H9 (cell line): Measurements from ENCODE around the gene KCNJ15. TPM values are rescaled to one million over a fixed set of nuclear protein-coding genes. Genes with fewer than 3 reads are reported as not detected.
A peak's percentile ranks its signal among the peaks of the same experiment; 100 is the strongest.

ENCODE experiments used
- DNase-seq: peaks from one replicate; pipeline ENCODE4 v3.0.0-alpha.2; 2017
- H2AFZ ChIP-seq: one replicate; pipeline ENCODE4 v1.6.1; 2013; ENCODE audit warnings: mild to moderate bottlenecking, low read length, control low read depth, moderate library complexity
- H2AK5ac ChIP-seq: 2 replicates; pipeline ENCODE4 v1.6.1; 2013; ENCODE audit warnings: low read length, control low read depth, mixed read lengths; ENCODE audit not compliant: insufficient read length
- H2BK120ac ChIP-seq: one replicate; pipeline ENCODE4 v1.6.1; 2013; ENCODE audit warnings: low read depth, mild to moderate bottlenecking, low read length, control low read depth, inconsistent platforms; ENCODE audit not compliant: poor library complexity, severe bottlenecking
- H2BK12ac ChIP-seq: 2 replicates; pipeline ENCODE4 v1.6.1; 2013; ENCODE audit warnings: low read length, control low read depth, mixed read lengths, low read depth; ENCODE audit not compliant: insufficient read length
- H2BK15ac ChIP-seq: 2 replicates; pipeline ENCODE4 v1.6.1; 2013; ENCODE audit warnings: low read depth, low read length, control low read depth
- H2BK20ac ChIP-seq: one replicate; pipeline ENCODE4 v1.6.1; 2013; ENCODE audit warnings: low read depth, mild to moderate bottlenecking, low read length, control low read depth, inconsistent platforms; ENCODE audit not compliant: poor library complexity, severe bottlenecking
- H2BK5ac ChIP-seq: 2 replicates; pipeline ENCODE4 v1.6.1; 2013; ENCODE audit warnings: low read length, control low read depth, mixed read lengths; ENCODE audit not compliant: insufficient read length
- H3K14ac ChIP-seq: 2 replicates; pipeline ENCODE4 v1.6.1; 2013; ENCODE audit warnings: low read length, control low read depth; ENCODE audit not compliant: insufficient read depth
- H3K18ac ChIP-seq: 2 replicates; pipeline ENCODE4 v1.6.1; 2013; ENCODE audit warnings: low read depth, mild to moderate bottlenecking, mixed read lengths, low read length, control low read depth; ENCODE audit not compliant: insufficient read length
- H3K23ac ChIP-seq: 2 replicates; pipeline ENCODE4 v1.6.1; 2013; ENCODE audit warnings: low read length, control low read depth, mixed read lengths, low read depth; ENCODE audit not compliant: insufficient read length
- H3K23me2 ChIP-seq: 2 replicates; pipeline ENCODE4 v1.6.1; 2013; ENCODE audit warnings: low read depth, mild to moderate bottlenecking, mixed read lengths, low read length, control low read depth; ENCODE audit not compliant: insufficient read length, poor library complexity, severe bottlenecking
- H3K27ac ChIP-seq: 2 replicates; pipeline ENCODE4 v1.5.1; 2013; ENCODE audit warnings: low read length, control low read depth, mixed read lengths, low read depth; ENCODE audit not compliant: insufficient read length
- H3K27me3 ChIP-seq: 2 replicates; pipeline ENCODE4 v1.6.1; 2013; ENCODE audit warnings: low read length, control low read depth, inconsistent platforms; ENCODE audit not compliant: insufficient read depth
- H3K4ac ChIP-seq: 2 replicates; pipeline ENCODE4 v1.6.1; 2013; ENCODE audit warnings: low read depth, mild to moderate bottlenecking, control low read depth, inconsistent platforms, low read length, moderate library complexity
- H3K4me1 ChIP-seq: 2 replicates; pipeline ENCODE4 v1.6.1; 2013; ENCODE audit warnings: low read length, control low read depth, inconsistent platforms; ENCODE audit not compliant: insufficient read depth
- H3K4me2 ChIP-seq: 2 replicates; pipeline ENCODE4 v1.6.1; 2013; ENCODE audit warnings: low read length, control low read depth, mixed read lengths; ENCODE audit not compliant: insufficient read length, insufficient read depth
- H3K56ac ChIP-seq: 2 replicates; pipeline ENCODE4 v1.6.1; 2013; ENCODE audit warnings: low read depth, mild to moderate bottlenecking, mixed read lengths, low read length, control low read depth; ENCODE audit not compliant: insufficient read length
- H3K79me1 ChIP-seq: 2 replicates; pipeline ENCODE4 v1.6.1; 2013; ENCODE audit warnings: low read depth, mild to moderate bottlenecking, moderate library complexity, low read length, control low read depth, inconsistent platforms; ENCODE audit not compliant: insufficient read depth, poor library complexity, severe bottlenecking
- H3K79me2 ChIP-seq: 2 replicates; pipeline ENCODE4 v1.6.1; 2013; ENCODE audit warnings: low read length, control low read depth, inconsistent platforms; ENCODE audit not compliant: insufficient read depth
- H3K9ac ChIP-seq: 2 replicates; pipeline ENCODE4 v1.6.1; 2013; ENCODE audit warnings: low read length, control low read depth, mixed read lengths; ENCODE audit not compliant: insufficient read length; ENCODE audit errors: extremely low read depth
- H3K9me3 ChIP-seq: one replicate; pipeline ENCODE4 v1.6.1; 2013; ENCODE audit warnings: low read depth, low read length, inconsistent platforms; ENCODE audit not compliant: control insufficient read depth
- H3T11ph ChIP-seq: one replicate; pipeline ENCODE4 v1.6.1; 2013; ENCODE audit warnings: mild to moderate bottlenecking, low read length, control low read depth, inconsistent platforms
- H4K20me1 ChIP-seq: one replicate; pipeline ENCODE4 v1.6.1; 2013; ENCODE audit not compliant: control insufficient read depth, insufficient read length, insufficient read depth
- H4K5ac ChIP-seq: 2 replicates; pipeline ENCODE4 v1.6.1; 2013; ENCODE audit warnings: low read depth, mild to moderate bottlenecking, mixed read lengths, low read length, control low read depth; ENCODE audit not compliant: insufficient read length
- H4K8ac ChIP-seq: replicated peaks from 2 replicates; pipeline ENCODE4 v1.6.1; 2013; ENCODE audit warnings: low read length, control low read depth, mixed read lengths, low read depth; ENCODE audit not compliant: insufficient read length
- H4K91ac ChIP-seq: 2 replicates; pipeline ENCODE4 v1.6.1; 2013; ENCODE audit warnings: low read depth, mild to moderate bottlenecking, moderate library complexity, mixed read lengths, low read length, control low read depth; ENCODE audit not compliant: insufficient read length
- H3K27ac Mint-ChIP-seq, 3 experiments: 2 replicates in 2 of 3; 3 replicates in 1 of 3; pipeline ENCODE4 v1.8.0; 2020 to 2021; ENCODE audit warnings: mixed read lengths in 3 of 3, mild to moderate bottlenecking in 1 of 3, moderate library complexity in 1 of 3
- H3K27me3 Mint-ChIP-seq: 2 replicates; pipeline ENCODE4 v1.8.0; 2021; ENCODE audit warnings: low read depth, mild to moderate bottlenecking, moderate library complexity, mixed read lengths
- H3K36me3 Mint-ChIP-seq, 3 experiments: 2 replicates in 2 of 3; 3 replicates in 1 of 3; pipeline ENCODE4 v1.8.0; 2020 to 2021; ENCODE audit warnings: low read depth in 3 of 3, mixed read lengths in 3 of 3; ENCODE audit not compliant: insufficient read depth in 1 of 3
- H3K4me1 Mint-ChIP-seq, 2 experiments: 2 replicates each; pipeline ENCODE4 v1.8.0; 2020; ENCODE audit warnings: mixed read lengths in 2 of 2
- H3K4me3 Mint-ChIP-seq, 2 experiments: 2 replicates in 1 of 2; 3 replicates in 1 of 2; pipeline ENCODE4 v1.8.0; 2020 to 2021; ENCODE audit warnings: mild to moderate bottlenecking in 2 of 2, mixed read lengths in 2 of 2, moderate library complexity in 1 of 2
- H3K9me3 Mint-ChIP-seq, 2 experiments: 2 replicates in 1 of 2; 3 replicates in 1 of 2; pipeline ENCODE4 v1.8.0; 2020; ENCODE audit warnings: mild to moderate bottlenecking in 2 of 2, mixed read lengths in 2 of 2, moderate library complexity in 1 of 2
- CTCF ChIP-seq: fragments of 200-600 bp; sonication (generic); conservative IDR thresholded peaks from 3 replicates; pipeline ENCODE4 v1.8.0; 2021; ENCODE audit warnings: antibody characterized with exemption, mild to moderate bottlenecking
- WGBS: extraction: QIAGEN DNeasy Blood & Tissue Kit; methylation state at CpG from one replicate; pipeline ENCODE4 v1.1.7; 2013; ENCODE audit warnings: missing lambda C conversion rate, low lambda C conversion rate, mixed read lengths; ENCODE audit not compliant: insufficient read length; ENCODE audit errors: extremely low coverage; 5-methylcytosine and 5-hydroxymethylcytosine counted together
- total RNA-seq: library from RNA; stranded (reverse); gene quantifications from 2 replicates; pipeline ENCODE4 v1.2.1, GENCODE V29; 2021

KCNJ15 gene
- total RNA-seq, 1 experiment from 2014 or later = not detected

GRCh38 chr21:38355992-38356781, 99.4 kb downstream of the KCNJ15 start:
- Histone ChIP-seq H3T11ph (no peak overlapping the region), H2AFZ (no peak overlapping the region), H4K8ac (no peak overlapping the region), H3K23me2 (no peaks in the 10 kb centered on the region), H4K20me1 (no peaks in the 10 kb centered on the region), H3K79me1 (no peaks in the 10 kb centered on the region), H3K56ac (no peak overlapping the region), H2BK20ac (no peak overlapping the region), H3K79me2 (no peaks in the 10 kb centered on the region), H2BK5ac (no peak overlapping the region), H3K4ac (no peak overlapping the region), H4K91ac (no peak overlapping the region), H3K23ac (no peak overlapping the region), H2AK5ac (no peak overlapping the region), H3K4me2 (no peak overlapping the region), H3K4me1 (peaks cover 9% of the 10 kb centered on the region; the same call in 1 of the 2 replicates), H2BK120ac (no peak overlapping the region), H3K27ac (no peak overlapping the region), H2BK12ac (no peak overlapping the region), H3K27me3 (no peaks in the 10 kb centered on the region; the same call in 1 of the 2 replicates), H3K18ac (no peak overlapping the region), H2BK15ac (no peak overlapping the region), H3K9ac (no peak overlapping the region), H3K9me3 (no peaks in the 10 kb centered on the region), H4K5ac (no peak overlapping the region), H3K14ac (no peak overlapping the region)
- H3K4me1 Mint-ChIP-seq = peaks cover 14 to 18% of the 10 kb centered on the region in 2 experiments
- no peak overlapping the region for H3K27ac Mint-ChIP-seq
- no peak overlapping the region for H3K4me3 Mint-ChIP-seq
- peak; percentile 97 for TF ChIP-seq CTCF
- H3K9me3 Mint-ChIP-seq = peaks cover 2% of the 10 kb centered on the region in 2 experiments; a peak in 1 of 5 replicates
- peaks cover 35% of the 10 kb centered on the region for H3K27me3 Mint-ChIP-seq
- no CpG with 5 or more reads among the region's 20 CpGs for WGBS
- DNase-seq = peak; percentile 83
- no peaks in the 10 kb centered on the region for H3K36me3 Mint-ChIP-seq

Other genes with a start within 250 kb of the KCNJ15 start
- gene ERG, start 241.5 kb downstream of the KCNJ15 start, total RNA-seq = 0.11 and 0.18 TPM in 2 replicates